HG03378 (cell line): ENCODE measurements around the gene SPATA20.

Experiments
- ATAC-seq: cut with Tn5 transposase; IDR thresholded peaks from one replicate; pipeline ENCODE4 v1.9.1; 2021; ENCODE audit warnings: mild to moderate bottlenecking, moderate library complexity; ENCODE audit not compliant: unreplicated experiment

SPATA20 gene

GRCh38 chr17:50594128-50594823, 47.3 kb downstream of the SPATA20 start:
- ATAC-seq: no peak

GRCh38 chr17:50594892-50595291, 47.9 kb downstream of the SPATA20 start:
- ATAC-seq: no peak

GRCh38 chr17:50596191-50597037, 49.4 kb downstream of the SPATA20 start:
- ATAC-seq: no peak

- no peak for ATAC-seq
These were observed 51.5 kb downstream of the SPATA20 start for GRCh38 chr17:50598487-50598886.

- ATAC-seq: no peak
These were observed 52.6 kb downstream of the SPATA20 start for GRCh38 chr17:50599606-50600005.

- no peak for ATAC-seq
These were observed 54.9 kb downstream of the SPATA20 start for GRCh38 chr17:50601823-50602375.

GRCh38 chr17:50602836-50603235, 55.9 kb downstream of the SPATA20 start:
- no peak for ATAC-seq

GRCh38 chr17:50603340-50603739, 56.4 kb downstream of the SPATA20 start:
- ATAC-seq: no peak

- no peak for ATAC-seq
These were observed 57.5 kb downstream of the SPATA20 start for GRCh38 chr17:50604513-50604912.

- no peak for ATAC-seq
These were observed 58.5 kb downstream of the SPATA20 start for GRCh38 chr17:50605429-50605828.
